ENCODE results near the gene TDRD12.

Gene TDRD12

GRCh38 chr19:32863301-32863700 is 143.7 kb downstream of the TDRD12 start:
- Histone ChIP-seq H3K79me2 (ENCODE audit: low read length) (no peaks in the 10 kb centered on the region), H4K20me1 (ENCODE audit: insufficient read depth, low read length) (no peaks in the 10 kb centered on the region), H3K4me1 (ENCODE audit: low read length) (no peaks in the 10 kb centered on the region), H3K9me3 (ENCODE audit: insufficient read depth, low read length) (no peaks in the 10 kb centered on the region), H3K27me3 (ENCODE audit: low read depth, low read length) (no peaks in the 10 kb centered on the region), H3K27ac (ENCODE audit: low read length) (no peak overlapping the region), H3K36me3 (replicated peaks; ENCODE audit: low read depth, low read length) (no peaks in the 10 kb centered on the region), H3K9ac (ENCODE audit: low read length) (no peak overlapping the region), H2AFZ (ENCODE audit: low read depth, low read length) (no peak overlapping the region), H3K4me2 (ENCODE audit: low read length) (no peak overlapping the region), H3K4me3 (ENCODE audit: low read length) (no peak overlapping the region)
- TF ChIP-seq EZH2phosphoT487 (IDR thresholded peaks at IDR 0.05; ENCODE audit: low read depth): no peak
- TF ChIP-seq, protein P1, sequence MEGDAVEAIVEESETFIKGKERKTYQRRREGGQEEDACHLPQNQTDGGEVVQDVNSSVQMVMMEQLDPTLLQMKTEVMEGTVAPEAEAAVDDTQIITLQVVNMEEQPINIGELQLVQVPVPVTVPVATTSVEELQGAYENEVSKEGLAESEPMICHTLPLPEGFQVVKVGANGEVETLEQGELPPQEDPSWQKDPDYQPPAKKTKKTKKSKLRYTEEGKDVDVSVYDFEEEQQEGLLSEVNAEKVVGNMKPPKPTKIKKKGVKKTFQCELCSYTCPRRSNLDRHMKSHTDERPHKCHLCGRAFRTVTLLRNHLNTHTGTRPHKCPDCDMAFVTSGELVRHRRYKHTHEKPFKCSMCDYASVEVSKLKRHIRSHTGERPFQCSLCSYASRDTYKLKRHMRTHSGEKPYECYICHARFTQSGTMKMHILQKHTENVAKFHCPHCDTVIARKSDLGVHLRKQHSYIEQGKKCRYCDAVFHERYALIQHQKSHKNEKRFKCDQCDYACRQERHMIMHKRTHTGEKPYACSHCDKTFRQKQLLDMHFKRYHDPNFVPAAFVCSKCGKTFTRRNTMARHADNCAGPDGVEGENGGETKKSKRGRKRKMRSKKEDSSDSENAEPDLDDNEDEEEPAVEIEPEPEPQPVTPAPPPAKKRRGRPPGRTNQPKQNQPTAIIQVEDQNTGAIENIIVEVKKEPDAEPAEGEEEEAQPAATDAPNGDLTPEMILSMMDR (IDR thresholded peaks at IDR 0.05; ENCODE audit: low read depth, low read length): no peak

GRCh38 chr19:32863841-32864240 is 144.3 kb downstream of the TDRD12 start:
- Histone ChIP-seq H3K79me2 (ENCODE audit: low read length) (no peaks in the 10 kb centered on the region), H3K9me3 (ENCODE audit: insufficient read depth, low read length) (no peaks in the 10 kb centered on the region), H3K4me1 (ENCODE audit: low read length) (no peaks in the 10 kb centered on the region), H4K20me1 (ENCODE audit: insufficient read depth, low read length) (no peaks in the 10 kb centered on the region), H3K27ac (ENCODE audit: low read length) (no peak overlapping the region), H3K4me3 (ENCODE audit: low read length) (no peak overlapping the region), H3K27me3 (ENCODE audit: low read depth, low read length) (no peaks in the 10 kb centered on the region), H3K4me2 (ENCODE audit: low read length) (no peak overlapping the region), H3K9ac (ENCODE audit: low read length) (no peak overlapping the region), H3K36me3 (replicated peaks; ENCODE audit: low read depth, low read length) (no peaks in the 10 kb centered on the region), H2AFZ (ENCODE audit: low read depth, low read length) (no peak overlapping the region)
- TF ChIP-seq, protein P1 (IDR thresholded peaks at IDR 0.05; ENCODE audit: low read depth, low read length): no peak
- TF ChIP-seq EZH2phosphoT487 (IDR thresholded peaks at IDR 0.05; ENCODE audit: low read depth): no peak

- Histone ChIP-seq H3K4me3 (ENCODE audit: low read length) (no peak overlapping the region), H3K27me3 (ENCODE audit: low read depth, low read length) (no peaks in the 10 kb centered on the region), H4K20me1 (ENCODE audit: insufficient read depth, low read length) (no peaks in the 10 kb centered on the region), H3K79me2 (ENCODE audit: low read length) (no peaks in the 10 kb centered on the region), H2AFZ (ENCODE audit: low read depth, low read length) (no peak overlapping the region), H3K27ac (ENCODE audit: low read length) (no peak overlapping the region), H3K9ac (ENCODE audit: low read length) (no peak overlapping the region), H3K4me2 (ENCODE audit: low read length) (no peak overlapping the region), H3K36me3 (replicated peaks; ENCODE audit: low read depth, low read length) (no peaks in the 10 kb centered on the region), H3K9me3 (ENCODE audit: insufficient read depth, low read length) (no peaks in the 10 kb centered on the region), H3K4me1 (ENCODE audit: low read length) (no peaks in the 10 kb centered on the region)
- no peak for TF ChIP-seq EZH2phosphoT487 (IDR thresholded peaks at IDR 0.05; ENCODE audit: low read depth)
- TF ChIP-seq, protein P1 (IDR thresholded peaks at IDR 0.05; ENCODE audit: low read depth, low read length): no peak
Observed at GRCh38 chr19:32864318-32865007, 144.9 kb downstream of the TDRD12 start.

DNA sequence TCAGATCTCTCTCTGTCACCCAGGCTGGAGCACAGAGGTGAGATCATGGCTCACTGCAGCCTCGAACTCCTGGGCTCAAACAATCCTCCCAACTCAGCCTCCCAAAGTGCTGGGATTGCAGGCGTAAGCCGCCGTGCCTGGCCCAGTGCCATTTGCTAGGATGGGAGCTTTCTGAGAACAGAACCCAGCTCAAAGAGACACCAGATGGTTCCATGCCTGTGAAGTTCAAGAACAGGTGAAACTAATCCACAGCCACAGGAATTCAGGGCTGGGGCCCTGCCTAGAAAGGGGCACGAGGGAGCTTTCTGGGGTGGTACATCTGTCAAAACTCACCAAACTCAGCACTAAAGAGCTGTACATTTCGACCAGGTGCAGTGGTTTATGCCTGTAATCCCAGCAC is 145.8 kb downstream of the TDRD12 start:
- Histone ChIP-seq H3K9ac (ENCODE audit: low read length) (no peak overlapping the region), H2AFZ (ENCODE audit: low read depth, low read length) (no peak overlapping the region), H3K27me3 (ENCODE audit: low read depth, low read length) (no peaks in the 10 kb centered on the region), H3K4me2 (ENCODE audit: low read length) (no peak overlapping the region), H3K36me3 (replicated peaks; ENCODE audit: low read depth, low read length) (no peaks in the 10 kb centered on the region), H3K4me1 (ENCODE audit: low read length) (no peaks in the 10 kb centered on the region), H4K20me1 (ENCODE audit: insufficient read depth, low read length) (no peaks in the 10 kb centered on the region), H3K4me3 (ENCODE audit: low read length) (no peak overlapping the region), H3K79me2 (ENCODE audit: low read length) (no peaks in the 10 kb centered on the region), H3K9me3 (ENCODE audit: insufficient read depth, low read length) (no peaks in the 10 kb centered on the region), H3K27ac (ENCODE audit: low read length) (no peak overlapping the region)
- no peak for TF ChIP-seq EZH2phosphoT487 (IDR thresholded peaks at IDR 0.05; ENCODE audit: low read depth)
- TF ChIP-seq, protein P1 (IDR thresholded peaks at IDR 0.05; ENCODE audit: low read depth, low read length): no peak
